H1 (cell line): ENCODE measurements around the gene DDT.

Experiments
- BCL11A ChIP-seq, 2 experiments: IDR thresholded peaks; one replicate each; pipeline ENCODE4 v1.6.1; 2011; ENCODE audit warnings: low read depth in 2 of 2, low read length in 2 of 2, mild to moderate bottlenecking in 2 of 2
- SRF ChIP-seq: IDR thresholded peaks from 2 replicates; pipeline ENCODE4 v1.6.1; 2011; ENCODE audit warnings: mild to moderate bottlenecking, low read depth, low read length, moderate library complexity
- TF ChIP-seq, protein P1 (sequence below), 3 experiments: IDR thresholded peaks; 1 replicate in 2 of 3; 2 replicates in 1 of 3; pipeline versions ENCODE4 v1.5.1 to v1.6.1; 2011; ENCODE audit warnings: low read length in 3 of 3, mild to moderate bottlenecking in 3 of 3, inconsistent platforms in 2 of 3, low read depth in 1 of 3, moderate library complexity in 1 of 3; ENCODE audit not compliant: insufficient read depth in 1 of 3; ENCODE audit errors: control extremely low read depth in 1 of 3

DNA sequence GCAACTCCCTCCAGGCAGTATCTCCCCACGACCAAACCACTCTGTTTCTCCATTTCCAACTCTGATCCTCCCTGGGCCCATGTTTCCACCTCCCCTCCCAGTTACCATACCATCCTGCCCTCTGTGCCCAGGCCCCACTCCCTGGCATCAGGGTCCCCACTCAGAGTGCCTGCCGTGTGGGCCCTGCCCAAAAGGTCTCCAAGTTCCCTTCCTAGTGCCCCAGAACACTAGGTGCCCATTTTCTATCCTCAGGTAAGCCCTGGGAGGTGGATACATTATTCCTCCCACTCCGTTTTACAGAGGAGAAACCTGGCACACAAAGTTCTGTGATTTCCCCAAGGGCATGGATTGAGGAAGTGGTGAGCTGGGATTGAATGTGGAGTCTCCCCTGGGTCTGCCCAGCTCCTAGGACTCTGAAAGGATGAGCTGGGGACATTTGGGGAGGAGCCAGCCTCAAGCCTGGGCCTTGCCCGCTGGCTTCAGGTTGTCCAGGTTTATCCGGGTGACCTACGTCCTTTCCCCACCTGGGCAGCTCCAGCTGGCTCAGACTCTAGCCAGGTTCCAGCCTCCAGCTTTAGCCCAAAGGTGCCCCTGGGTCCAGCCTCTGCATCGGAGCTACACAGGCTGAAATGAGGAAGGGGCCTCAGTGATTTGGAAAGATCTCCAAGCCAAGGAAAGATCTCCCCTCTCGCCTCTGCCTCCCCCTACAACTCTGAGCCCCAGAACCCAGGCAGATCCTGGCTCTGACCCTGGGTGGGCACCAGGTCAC, 33.2 kb upstream of the DDT start:
- no peak for TF ChIP-seq SRF
- no peak for TF ChIP-seq BCL11A (IDR thresholded peaks at IDR 0.05; ENCODE audit: low read depth in 2 of 2, low read length in 2 of 2)
- TF ChIP-seq, protein P1, sequence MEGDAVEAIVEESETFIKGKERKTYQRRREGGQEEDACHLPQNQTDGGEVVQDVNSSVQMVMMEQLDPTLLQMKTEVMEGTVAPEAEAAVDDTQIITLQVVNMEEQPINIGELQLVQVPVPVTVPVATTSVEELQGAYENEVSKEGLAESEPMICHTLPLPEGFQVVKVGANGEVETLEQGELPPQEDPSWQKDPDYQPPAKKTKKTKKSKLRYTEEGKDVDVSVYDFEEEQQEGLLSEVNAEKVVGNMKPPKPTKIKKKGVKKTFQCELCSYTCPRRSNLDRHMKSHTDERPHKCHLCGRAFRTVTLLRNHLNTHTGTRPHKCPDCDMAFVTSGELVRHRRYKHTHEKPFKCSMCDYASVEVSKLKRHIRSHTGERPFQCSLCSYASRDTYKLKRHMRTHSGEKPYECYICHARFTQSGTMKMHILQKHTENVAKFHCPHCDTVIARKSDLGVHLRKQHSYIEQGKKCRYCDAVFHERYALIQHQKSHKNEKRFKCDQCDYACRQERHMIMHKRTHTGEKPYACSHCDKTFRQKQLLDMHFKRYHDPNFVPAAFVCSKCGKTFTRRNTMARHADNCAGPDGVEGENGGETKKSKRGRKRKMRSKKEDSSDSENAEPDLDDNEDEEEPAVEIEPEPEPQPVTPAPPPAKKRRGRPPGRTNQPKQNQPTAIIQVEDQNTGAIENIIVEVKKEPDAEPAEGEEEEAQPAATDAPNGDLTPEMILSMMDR (IDR thresholded peaks at IDR 0.05; ENCODE audit: control extremely low read depth in 1 of 3, insufficient read depth in 1 of 3, low read depth in 1 of 3, low read length in 3 of 3): no peak
